ENCODE data around the gene KRT80. TPM values are rescaled to one million over a fixed set of nuclear protein-coding genes. Genes with fewer than 3 reads are reported as not detected.
A peak's percentile ranks its signal among the peaks of the same experiment; 100 is the strongest.

KRT80 gene
- total RNA-seq, 1 donor from 2014 or later = not detected

- peaks cover 7% of the 10 kb centered on the region for H3K27me3 Mint-ChIP-seq (ENCODE audit: insufficient read depth)
- H3K4me3 Mint-ChIP-seq = no peak overlapping the region
- intact Hi-C loops (cut with micrococcal nuclease) = no loop called here
- H3K27ac Mint-ChIP-seq = no peak overlapping the region
- no peaks in the 10 kb centered on the region for H3K36me3 Mint-ChIP-seq (ENCODE audit: low read depth)
- no peak for DNase-seq (ENCODE audit: low spot score)
- no peaks in the 10 kb centered on the region for H3K9me3 Mint-ChIP-seq
- peaks cover 6% of the 10 kb centered on the region for H3K4me1 Mint-ChIP-seq (ENCODE audit: low read depth)
Measured at GRCh38 chr12:52205612-52206303, 13.9 kb upstream of the KRT80 start.

GRCh38 chr12:52204931-52205505, 13.2 kb upstream of the KRT80 start:
- H3K36me3 Mint-ChIP-seq (ENCODE audit: low read depth) = no peaks in the 10 kb centered on the region
- H3K27ac Mint-ChIP-seq = no peak overlapping the region
- intact Hi-C loops (cut with micrococcal nuclease) = no loop called here
- H3K9me3 Mint-ChIP-seq = no peaks in the 10 kb centered on the region
- no peak overlapping the region for H3K4me3 Mint-ChIP-seq
- H3K4me1 Mint-ChIP-seq (ENCODE audit: low read depth) = peaks cover 6% of the 10 kb centered on the region
- H3K27me3 Mint-ChIP-seq (ENCODE audit: insufficient read depth) = peaks cover 7% of the 10 kb centered on the region
- DNase-seq (ENCODE audit: low spot score) = no peak

- Mint-ChIP-seq H3K36me3 (ENCODE audit: low read depth) (no peaks in the 10 kb centered on the region), H3K9me3 (no peaks in the 10 kb centered on the region), H3K27me3 (ENCODE audit: insufficient read depth) (peaks cover 7% of the 10 kb centered on the region), H3K27ac (no peak overlapping the region), H3K4me3 (no peak overlapping the region), H3K4me1 (ENCODE audit: low read depth) (peaks cover 6% of the 10 kb centered on the region)
- intact Hi-C loops (cut with micrococcal nuclease) = no loop called here
- no peak for DNase-seq (ENCODE audit: low spot score)
Measured at GRCh38 chr12:52204095-52204930, 12.5 kb upstream of the KRT80 start.

- no peak for DNase-seq (ENCODE audit: low spot score)
- H3K27me3 Mint-ChIP-seq (ENCODE audit: insufficient read depth) = peaks cover 4% of the 10 kb centered on the region
- intact Hi-C loops (cut with micrococcal nuclease) = no loop called here
- H3K9me3 Mint-ChIP-seq = no peaks in the 10 kb centered on the region
- H3K4me3 Mint-ChIP-seq = no peak overlapping the region
- H3K27ac Mint-ChIP-seq = peak overlapping the region; percentile 78
- peaks cover 6% of the 10 kb centered on the region for H3K4me1 Mint-ChIP-seq (ENCODE audit: low read depth)
- H3K36me3 Mint-ChIP-seq (ENCODE audit: low read depth) = no peaks in the 10 kb centered on the region
Measured at GRCh38 chr12:52203079-52203921, 11.5 kb upstream of the KRT80 start.

GRCh38 chr12:52202361-52203078, 10.7 kb upstream of the KRT80 start:
- intact Hi-C loops (cut with micrococcal nuclease) = no loop called here
- Mint-ChIP-seq H3K27me3 (ENCODE audit: insufficient read depth) (peaks cover 4% of the 10 kb centered on the region), H3K36me3 (ENCODE audit: low read depth) (no peaks in the 10 kb centered on the region), H3K9me3 (no peaks in the 10 kb centered on the region), H3K4me1 (ENCODE audit: low read depth) (peaks cover 6% of the 10 kb centered on the region), H3K4me3 (no peak overlapping the region), H3K27ac (peak overlapping the region; percentile 78)
- DNase-seq (ENCODE audit: low spot score) = no peak

- H3K4me3 Mint-ChIP-seq = no peak overlapping the region
- intact Hi-C loops (cut with micrococcal nuclease) = no loop called here
- no peaks in the 10 kb centered on the region for H3K36me3 Mint-ChIP-seq (ENCODE audit: low read depth)
- no peaks in the 10 kb centered on the region for H3K9me3 Mint-ChIP-seq
- H3K27me3 Mint-ChIP-seq (ENCODE audit: insufficient read depth) = peaks cover 7% of the 10 kb centered on the region
- DNase-seq (ENCODE audit: low spot score) = no peak
- no peak overlapping the region for H3K27ac Mint-ChIP-seq
- H3K4me1 Mint-ChIP-seq (ENCODE audit: low read depth) = peaks cover 6% of the 10 kb centered on the region
Measured at GRCh38 chr12:52201451-52201839, 9.6 kb upstream of the KRT80 start.

- Mint-ChIP-seq H3K4me3 (no peak overlapping the region), H3K9me3 (no peaks in the 10 kb centered on the region), H3K27ac (no peak overlapping the region), H3K27me3 (ENCODE audit: insufficient read depth) (peaks cover 7% of the 10 kb centered on the region), H3K4me1 (ENCODE audit: low read depth) (peaks cover 6% of the 10 kb centered on the region), H3K36me3 (ENCODE audit: low read depth) (no peaks in the 10 kb centered on the region)
- intact Hi-C loops (cut with micrococcal nuclease) = no loop called here
- DNase-seq (ENCODE audit: low spot score) = no peak
Measured at GRCh38 chr12:52200781-52201450, 9.1 kb upstream of the KRT80 start.

- Mint-ChIP-seq H3K36me3 (ENCODE audit: low read depth) (no peaks in the 10 kb centered on the region), H3K27me3 (ENCODE audit: insufficient read depth) (peaks cover 7% of the 10 kb centered on the region), H3K9me3 (no peaks in the 10 kb centered on the region), H3K4me1 (ENCODE audit: low read depth) (peaks cover 6% of the 10 kb centered on the region), H3K27ac (no peak overlapping the region), H3K4me3 (no peak overlapping the region)
- intact Hi-C loops (cut with micrococcal nuclease) = no loop called here
- no peak for DNase-seq (ENCODE audit: low spot score)
Measured at GRCh38 chr12:52200086-52200780, 8.4 kb upstream of the KRT80 start.

GRCh38 chr12:52199294-52199919, 7.6 kb upstream of the KRT80 start:
- Mint-ChIP-seq H3K36me3 (ENCODE audit: low read depth) (no peaks in the 10 kb centered on the region), H3K27me3 (ENCODE audit: insufficient read depth) (peaks cover 7% of the 10 kb centered on the region), H3K4me3 (no peak overlapping the region), H3K9me3 (no peaks in the 10 kb centered on the region), H3K27ac (no peak overlapping the region), H3K4me1 (ENCODE audit: low read depth) (peaks cover 6% of the 10 kb centered on the region)
- no peak for DNase-seq (ENCODE audit: low spot score)
- intact Hi-C loops (cut with micrococcal nuclease) = no loop called here

GRCh38 chr12:52198454-52199215, 6.8 kb upstream of the KRT80 start:
- Mint-ChIP-seq H3K27me3 (ENCODE audit: insufficient read depth) (peaks cover 9% of the 10 kb centered on the region), H3K9me3 (no peaks in the 10 kb centered on the region), H3K36me3 (ENCODE audit: low read depth) (no peaks in the 10 kb centered on the region), H3K27ac (no peak overlapping the region), H3K4me1 (ENCODE audit: low read depth) (peaks cover 6% of the 10 kb centered on the region), H3K4me3 (no peak overlapping the region)
- intact Hi-C loops (cut with micrococcal nuclease) = no loop called here
- no peak for DNase-seq (ENCODE audit: low spot score)
